MCF 10A (cell line): ENCODE data around the gene VSTM2B. TPM values are rescaled to one million over a fixed set of nuclear protein-coding genes. Genes with fewer than 3 reads are reported as not detected.

ENCODE experiments used
- BruUV-seq: library from RNA; stranded (reverse); fragments of 400-500 nt; replicated peaks from 2 replicates; lab custom pipeline; 2021; lab: Mats Ljungman, UMichigan
- CTCF ChIA-PET: fragments of 300-600 bp; sonication (Branson Sonifier 250); formaldehyde crosslinking; extraction: SDS; loops from one replicate; lab custom pipeline; 2021; ENCODE audit warnings: antibody characterized with exemption, inconsistent platforms; lab: Yijun Ruan, JAX
- POLR2A ChIA-PET: fragments of 300-600, 350-650 bp; sonication (Branson Sonifier 250); formaldehyde crosslinking; extraction: SDS; loops from one replicate; lab custom pipeline; 2020; ENCODE audit warnings: antibody characterized with exemption, inconsistent platforms; lab: Yijun Ruan, JAX
- DNase-seq: peaks from one replicate; pipeline ENCODE4 v3.0.0-alpha.2; 2018; ENCODE audit not compliant: unreplicated experiment
- H3K27ac Mint-ChIP-seq: one replicate; pipeline ENCODE4 v1.8.0; 2022; ENCODE audit warnings: mild to moderate bottlenecking, low read depth, mixed read lengths; ENCODE audit not compliant: unreplicated experiment
- H3K27me3 Mint-ChIP-seq: one replicate; pipeline ENCODE4 v1.8.0; 2022; ENCODE audit warnings: mixed read lengths; ENCODE audit not compliant: insufficient read depth, unreplicated experiment
- H3K36me3 Mint-ChIP-seq: one replicate; pipeline ENCODE4 v1.8.0; 2022; ENCODE audit warnings: mild to moderate bottlenecking, moderate library complexity, mixed read lengths; ENCODE audit not compliant: insufficient read depth, unreplicated experiment
- H3K4me1 Mint-ChIP-seq: one replicate; pipeline ENCODE4 v1.8.0; 2022; ENCODE audit warnings: mixed read lengths; ENCODE audit not compliant: insufficient read depth, unreplicated experiment
- H3K4me3 Mint-ChIP-seq: one replicate; pipeline ENCODE4 v1.8.0; 2022; ENCODE audit warnings: mild to moderate bottlenecking, moderate library complexity, mixed read lengths; ENCODE audit not compliant: unreplicated experiment
- H3K9me3 Mint-ChIP-seq: one replicate; pipeline ENCODE4 v1.8.0; 2022; ENCODE audit warnings: mixed read lengths; ENCODE audit not compliant: unreplicated experiment
- CTCF ChIP-seq: fragments of 200-600 bp; IDR thresholded peaks from one replicate; pipeline ENCODE4 v1.8.0; 2022; ENCODE audit warnings: antibody characterized with exemption, mild to moderate bottlenecking; ENCODE audit not compliant: unreplicated experiment
- intact Hi-C: fragments of 100-400 bp; cut with micrococcal nuclease; formaldehyde crosslinking; loops from 2 replicates; pipeline ENCODE4 v1.14.1; 2022
- total RNA-seq: library from RNA; stranded (reverse); gene quantifications from 2 replicates; pipeline ENCODE4 v1.2.3, GENCODE V29; 2022

Gene VSTM2B
- total RNA-seq, 1 experiment from 2014 or later: not detected

GRCh38 chr19:29560313-29561075 is 34.7 kb downstream of the VSTM2B start:
- no peaks in the 10 kb centered on the region for H3K27me3 Mint-ChIP-seq
- POLR2A ChIA-PET: no interaction called here
- peaks cover 25% of the 10 kb centered on the region for H3K9me3 Mint-ChIP-seq
- no peaks in the 10 kb centered on the region for H3K4me1 Mint-ChIP-seq
- H3K27ac Mint-ChIP-seq: no peak overlapping the region
- no TSS peak for BruUV-seq
- DNase-seq: no peak
- H3K4me3 Mint-ChIP-seq: no peak overlapping the region
- TF ChIP-seq CTCF: no peak
- CTCF ChIA-PET: no interaction called here
- H3K36me3 Mint-ChIP-seq: no peaks in the 10 kb centered on the region
- intact Hi-C loops: no loop called here

DNA sequence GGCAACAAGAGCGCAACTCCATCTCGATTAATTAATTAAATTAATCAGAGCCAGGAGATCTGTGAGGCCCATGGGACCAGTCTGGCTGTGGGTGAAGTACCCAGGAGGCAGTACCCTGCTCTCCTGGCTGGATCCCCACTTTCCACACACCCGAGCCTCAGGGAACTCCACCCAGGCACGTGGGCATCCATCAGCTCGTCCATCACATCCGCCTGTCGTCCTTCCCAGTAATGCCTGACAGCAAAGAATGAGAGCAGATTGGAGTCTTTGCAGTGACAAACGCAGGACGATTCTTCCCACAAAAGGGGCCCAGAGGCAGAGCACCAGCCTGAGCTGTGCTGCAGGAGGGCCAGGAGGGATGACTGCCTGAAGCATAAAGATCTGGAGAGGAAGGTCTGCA is 35.8 kb downstream of the VSTM2B start:
- Mint-ChIP-seq H3K9me3 (peaks cover 15% of the 10 kb centered on the region), H3K36me3 (no peaks in the 10 kb centered on the region), H3K4me1 (no peaks in the 10 kb centered on the region), H3K27ac (no peak overlapping the region), H3K4me3 (no peak overlapping the region), H3K27me3 (no peaks in the 10 kb centered on the region)
- CTCF ChIA-PET: no interaction called here
- no peak for DNase-seq
- POLR2A ChIA-PET: interaction anchor here (0.6 kb wide), 1 partner anchor 506 kb away, joined by 3 read pairs; no protein-coding TSS in a partner anchor
- no TSS peak for BruUV-seq
- intact Hi-C loops: no loop called here
- no peak for TF ChIP-seq CTCF

- no peak for TF ChIP-seq CTCF
- H3K4me3 Mint-ChIP-seq: no peak overlapping the region
- no peaks in the 10 kb centered on the region for H3K27me3 Mint-ChIP-seq
- intact Hi-C loops: no loop called here
- no peaks in the 10 kb centered on the region for H3K36me3 Mint-ChIP-seq
- ChIA-PET POLR2A (no interaction called here), CTCF (no interaction called here)
- H3K4me1 Mint-ChIP-seq: no peaks in the 10 kb centered on the region
- no peak overlapping the region for H3K27ac Mint-ChIP-seq
- no peak for DNase-seq
- peaks cover 15% of the 10 kb centered on the region for H3K9me3 Mint-ChIP-seq
- no TSS peak for BruUV-seq
Observed at GRCh38 chr19:29562299-29563297, 36.8 kb downstream of the VSTM2B start.

- TF ChIP-seq CTCF: no peak
- H3K9me3 Mint-ChIP-seq: peaks cover 10% of the 10 kb centered on the region
- H3K4me1 Mint-ChIP-seq: no peaks in the 10 kb centered on the region
- no TSS peak for BruUV-seq
- intact Hi-C loops: no loop called here
- DNase-seq: no peak
- ChIA-PET CTCF (no interaction called here), POLR2A (no interaction called here)
- H3K27ac Mint-ChIP-seq: no peak overlapping the region
- no peak overlapping the region for H3K4me3 Mint-ChIP-seq
- H3K36me3 Mint-ChIP-seq: no peaks in the 10 kb centered on the region
- no peaks in the 10 kb centered on the region for H3K27me3 Mint-ChIP-seq
Observed at GRCh38 chr19:29563486-29564101, 37.8 kb downstream of the VSTM2B start.
